Liver (tissue), 9 donors: ENCODE results near the gene MTMR12. TPM values are rescaled to one million over a fixed set of nuclear protein-coding genes. Genes with fewer than 3 reads are reported as not detected.

ENCODE experiments used
- DNase-seq: peaks from one replicate; pipeline ENCODE4 v3.0.0-alpha.2; 2017; ENCODE audit warnings: low spot score
- H3K27ac ChIP-seq, 2 donors: one replicate each; pipeline ENCODE4 v1.7.0; 2013; ENCODE audit warnings: inconsistent platforms in 2 of 2, low read length in 2 of 2, control low read depth in 1 of 2, low read depth in 1 of 2, mild to moderate bottlenecking in 1 of 2
- H3K27me3 ChIP-seq, 4 donors: one replicate each; pipeline versions ENCODE4 v1.6.1 to v1.7.0; 2013; ENCODE audit warnings: low read length in 3 of 4, inconsistent platforms in 1 of 4, mild to moderate bottlenecking in 1 of 4, moderate library complexity in 1 of 4; ENCODE audit not compliant: control insufficient read depth in 4 of 4, insufficient read depth in 4 of 4
- H3K36me3 ChIP-seq, 4 donors: one replicate each; pipeline versions ENCODE4 v1.6.1 to v1.7.0; 2013; ENCODE audit warnings: low read length in 3 of 4, mild to moderate bottlenecking in 3 of 4, low read depth in 1 of 4, moderate library complexity in 1 of 4; ENCODE audit not compliant: control insufficient read depth in 4 of 4, insufficient read depth in 3 of 4
- H3K4me1 ChIP-seq, 4 donors: one replicate each; pipeline versions ENCODE4 v1.6.1 to v1.7.0; 2013; ENCODE audit warnings: low read length in 3 of 4, mild to moderate bottlenecking in 3 of 4, moderate library complexity in 1 of 4; ENCODE audit not compliant: control insufficient read depth in 4 of 4, insufficient read depth in 4 of 4
- H3K4me3 ChIP-seq, 3 donors: one replicate each; pipeline versions ENCODE4 v1.6.1 to v1.7.0; 2013; ENCODE audit warnings: low read length in 3 of 3, control low read depth in 1 of 3, low read depth in 1 of 3, mild to moderate bottlenecking in 1 of 3
- H3K9ac ChIP-seq, 2 donors: one replicate each; pipeline ENCODE4 v1.7.0; 2013; ENCODE audit warnings: low read length in 2 of 2, mild to moderate bottlenecking in 2 of 2, moderate library complexity in 2 of 2, control low read depth in 1 of 2, low read depth in 1 of 2
- H3K9me3 ChIP-seq, 4 donors: one replicate each; pipeline versions ENCODE4 v1.6.1 to v1.7.0; 2013; ENCODE audit warnings: low read length in 3 of 4; ENCODE audit not compliant: control insufficient read depth in 4 of 4
- EGR1 ChIP-seq, 2 donors: IDR thresholded peaks; 2 replicates each; pipeline ENCODE4 v1.6.1; 2016 to 2018; ENCODE audit warnings: antibody characterized with exemption in 2 of 2, low read depth in 2 of 2
- FOXA1 ChIP-seq: IDR thresholded peaks from 2 replicates; pipeline ENCODE4 v1.6.1; 2016; ENCODE audit warnings: antibody characterized with exemption
- FOXA2 ChIP-seq: IDR thresholded peaks from 2 replicates; pipeline ENCODE4 v1.6.1; 2016; ENCODE audit warnings: antibody characterized with exemption
- GABPA ChIP-seq, 2 donors: IDR thresholded peaks in 1 of 2; conservative IDR thresholded peaks in 1 of 2; 2 replicates each; pipeline ENCODE4 v1.6.1; 2016; ENCODE audit warnings: antibody characterized with exemption in 2 of 2, mild to moderate bottlenecking in 1 of 2, moderate library complexity in 1 of 2
- HNF4A ChIP-seq, 2 donors: conservative IDR thresholded peaks; 2 replicates each; pipeline ENCODE4 v1.6.1; 2016; ENCODE audit warnings: antibody characterized with exemption in 2 of 2, mild to moderate bottlenecking in 2 of 2
- HNF4G ChIP-seq: IDR thresholded peaks from 2 replicates; pipeline ENCODE4 v1.6.1; 2016; ENCODE audit warnings: antibody characterized with exemption
- JUND ChIP-seq, 2 donors: IDR thresholded peaks; 2 replicates each; pipeline ENCODE4 v1.6.1; 2016; ENCODE audit warnings: antibody characterized with exemption in 2 of 2
- NR2F2 ChIP-seq: IDR thresholded peaks from 2 replicates; pipeline ENCODE4 v1.6.1; 2016; ENCODE audit warnings: antibody characterized with exemption
- RAD21 ChIP-seq, 2 donors: IDR thresholded peaks; 2 replicates each; pipeline ENCODE4 v1.6.1; 2016; ENCODE audit warnings: antibody characterized with exemption in 2 of 2, mild to moderate bottlenecking in 2 of 2
- RXRA ChIP-seq, 2 donors: IDR thresholded peaks; 2 replicates each; pipeline ENCODE4 v1.6.1; 2017 to 2018; ENCODE audit warnings: antibody characterized with exemption in 2 of 2, mild to moderate bottlenecking in 1 of 2
- SP1 ChIP-seq: IDR thresholded peaks from 2 replicates; pipeline ENCODE4 v1.6.1; 2018; ENCODE audit warnings: antibody characterized with exemption, mild to moderate bottlenecking
- TAF1 ChIP-seq: conservative IDR thresholded peaks from 2 replicates; pipeline ENCODE4 v1.6.1; 2016; ENCODE audit warnings: antibody characterized with exemption, mild to moderate bottlenecking
- YY1 ChIP-seq: IDR thresholded peaks from 2 replicates; pipeline ENCODE4 v1.6.1; 2016; ENCODE audit warnings: antibody characterized with exemption, mild to moderate bottlenecking
- WGBS: extraction: QIAGEN DNeasy Blood & Tissue Kit; methylation state at CpG from one replicate; pipeline ENCODE4 v1.1.7; 2013; 5-methylcytosine and 5-hydroxymethylcytosine counted together
- polyA plus RNA-seq, 2 donors: library from polyadenylated mRNA; stranded (reverse) in 1 of 2; unstranded in 1 of 2; fragments of 200-250 nt in 1 of 2; fragments of >200 nt in 1 of 2; fragmentation: Nextera tagmentation in 1 of 2; extraction: Ambion mirVana in 1 of 2; gene quantifications; one replicate each; pipeline versions ENCODE4 v1.2.1 to v1.2.3, GENCODE V29; 2013 to 2015
- total RNA-seq, 2 donors: library from RNA; depleted of rRNA; stranded (reverse); fragments of >200 nt; gene quantifications; one replicate each; pipeline ENCODE4 v1.2.3, GENCODE V29; 2014
- TF ChIP-seq, protein P1 (sequence below): IDR thresholded peaks from 2 replicates; pipeline ENCODE4 v1.6.1; 2016; ENCODE audit warnings: antibody characterized with exemption
- TF ChIP-seq, protein P2 (sequence below): IDR thresholded peaks from 2 replicates; pipeline ENCODE4 v1.6.1; 2016; ENCODE audit warnings: antibody characterized with exemption
- TF ChIP-seq, protein P3 (sequence below): IDR thresholded peaks from 2 replicates; pipeline ENCODE4 v1.6.1; 2016; ENCODE audit warnings: antibody characterized with exemption, mild to moderate bottlenecking
- TF ChIP-seq, protein P4 (sequence below): fragments of 150-350 bp; IDR thresholded peaks from 2 replicates; pipeline ENCODE4 v1.5.1; 2017; ENCODE audit warnings: improper control_type of control experiment, low read depth, low read length; ENCODE audit not compliant: missing input control
- TF ChIP-seq, protein P5 (sequence below): IDR thresholded peaks from 2 replicates; pipeline ENCODE4 v1.6.1; 2016; ENCODE audit warnings: antibody characterized with exemption
- donor health status: healthy.
- donor health status: healthy.
- donor health status: healthy.
- donor health status: healthy.
- donor health status: healthy.

Gene MTMR12
- total and polyA plus RNA-seq, 4 donors = 4.4 to 28.7 (median 15.8) TPM

DNA sequence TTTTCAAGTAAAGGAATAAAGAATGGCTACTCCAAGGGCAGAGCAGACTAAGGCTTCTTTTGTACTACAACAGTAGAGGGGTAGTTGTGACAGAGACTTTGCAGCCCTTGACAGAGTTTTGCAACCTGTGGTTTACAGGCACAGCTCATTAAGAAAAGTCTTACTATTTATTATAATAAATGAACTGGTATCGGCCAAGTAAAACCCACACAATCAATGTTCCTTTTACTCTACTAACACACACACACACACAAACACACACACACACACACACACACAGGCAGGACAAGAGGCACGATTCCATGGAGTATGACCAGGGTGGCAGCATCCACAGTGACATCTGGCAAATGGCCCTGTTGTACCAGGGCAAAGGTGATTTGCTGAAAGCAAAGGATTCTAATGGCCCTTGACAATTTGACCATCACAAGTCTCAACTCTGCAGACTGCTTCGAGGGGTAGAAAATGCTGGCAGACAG, 79.5 kb downstream of the MTMR12 start:
- Histone ChIP-seq H3K36me3 (peaks cover 2 to 11% (median 3%) of the 10 kb centered on the region in 4 donors), H3K27ac (peak overlapping the region; percentile 84 to 87), H3K4me3 (no peak overlapping the region), H3K9ac (peak overlapping the region in 1 of 2 donors; percentile 41), H3K9me3 (no peaks in the 10 kb centered on the region), H3K4me1 (peaks cover 7 to 42% (median 35%) of the 10 kb centered on the region in 4 donors), H3K27me3 (no peaks in the 10 kb centered on the region)
- DNase-seq = no peak
- TF ChIP-seq, protein P1, sequence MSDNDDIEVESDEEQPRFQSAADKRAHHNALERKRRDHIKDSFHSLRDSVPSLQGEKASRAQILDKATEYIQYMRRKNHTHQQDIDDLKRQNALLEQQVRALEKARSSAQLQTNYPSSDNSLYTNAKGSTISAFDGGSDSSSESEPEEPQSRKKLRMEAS = no peak
- no peak for TF ChIP-seq SP1
- peak in 1 of 2 donors; percentile 80 for TF ChIP-seq RXRA (IDR thresholded peaks at IDR 0.05)
- peak; percentile 79 to 80 for TF ChIP-seq HNF4A (conservative IDR thresholded peaks at IDR 0.05)
- TF ChIP-seq YY1 = peak; percentile 79
- TF ChIP-seq GABPA (IDR thresholded peaks at IDR 0.05 in 1 of 2, conservative IDR thresholded peaks at IDR 0.05 in 1 of 2) = peak in 1 of 2 donors; percentile 43
- TF ChIP-seq, protein P2, sequence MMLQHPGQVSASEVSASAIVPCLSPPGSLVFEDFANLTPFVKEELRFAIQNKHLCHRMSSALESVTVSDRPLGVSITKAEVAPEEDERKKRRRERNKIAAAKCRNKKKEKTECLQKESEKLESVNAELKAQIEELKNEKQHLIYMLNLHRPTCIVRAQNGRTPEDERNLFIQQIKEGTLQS = no peak
- peak in 1 of 2 donors; percentile 34 for TF ChIP-seq JUND (IDR thresholded peaks at IDR 0.05)
- TF ChIP-seq, protein P3, sequence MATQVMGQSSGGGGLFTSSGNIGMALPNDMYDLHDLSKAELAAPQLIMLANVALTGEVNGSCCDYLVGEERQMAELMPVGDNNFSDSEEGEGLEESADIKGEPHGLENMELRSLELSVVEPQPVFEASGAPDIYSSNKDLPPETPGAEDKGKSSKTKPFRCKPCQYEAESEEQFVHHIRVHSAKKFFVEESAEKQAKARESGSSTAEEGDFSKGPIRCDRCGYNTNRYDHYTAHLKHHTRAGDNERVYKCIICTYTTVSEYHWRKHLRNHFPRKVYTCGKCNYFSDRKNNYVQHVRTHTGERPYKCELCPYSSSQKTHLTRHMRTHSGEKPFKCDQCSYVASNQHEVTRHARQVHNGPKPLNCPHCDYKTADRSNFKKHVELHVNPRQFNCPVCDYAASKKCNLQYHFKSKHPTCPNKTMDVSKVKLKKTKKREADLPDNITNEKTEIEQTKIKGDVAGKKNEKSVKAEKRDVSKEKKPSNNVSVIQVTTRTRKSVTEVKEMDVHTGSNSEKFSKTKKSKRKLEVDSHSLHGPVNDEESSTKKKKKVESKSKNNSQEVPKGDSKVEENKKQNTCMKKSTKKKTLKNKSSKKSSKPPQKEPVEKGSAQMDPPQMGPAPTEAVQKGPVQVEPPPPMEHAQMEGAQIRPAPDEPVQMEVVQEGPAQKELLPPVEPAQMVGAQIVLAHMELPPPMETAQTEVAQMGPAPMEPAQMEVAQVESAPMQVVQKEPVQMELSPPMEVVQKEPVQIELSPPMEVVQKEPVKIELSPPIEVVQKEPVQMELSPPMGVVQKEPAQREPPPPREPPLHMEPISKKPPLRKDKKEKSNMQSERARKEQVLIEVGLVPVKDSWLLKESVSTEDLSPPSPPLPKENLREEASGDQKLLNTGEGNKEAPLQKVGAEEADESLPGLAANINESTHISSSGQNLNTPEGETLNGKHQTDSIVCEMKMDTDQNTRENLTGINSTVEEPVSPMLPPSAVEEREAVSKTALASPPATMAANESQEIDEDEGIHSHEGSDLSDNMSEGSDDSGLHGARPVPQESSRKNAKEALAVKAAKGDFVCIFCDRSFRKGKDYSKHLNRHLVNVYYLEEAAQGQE = no peak
- TF ChIP-seq, protein P4, sequence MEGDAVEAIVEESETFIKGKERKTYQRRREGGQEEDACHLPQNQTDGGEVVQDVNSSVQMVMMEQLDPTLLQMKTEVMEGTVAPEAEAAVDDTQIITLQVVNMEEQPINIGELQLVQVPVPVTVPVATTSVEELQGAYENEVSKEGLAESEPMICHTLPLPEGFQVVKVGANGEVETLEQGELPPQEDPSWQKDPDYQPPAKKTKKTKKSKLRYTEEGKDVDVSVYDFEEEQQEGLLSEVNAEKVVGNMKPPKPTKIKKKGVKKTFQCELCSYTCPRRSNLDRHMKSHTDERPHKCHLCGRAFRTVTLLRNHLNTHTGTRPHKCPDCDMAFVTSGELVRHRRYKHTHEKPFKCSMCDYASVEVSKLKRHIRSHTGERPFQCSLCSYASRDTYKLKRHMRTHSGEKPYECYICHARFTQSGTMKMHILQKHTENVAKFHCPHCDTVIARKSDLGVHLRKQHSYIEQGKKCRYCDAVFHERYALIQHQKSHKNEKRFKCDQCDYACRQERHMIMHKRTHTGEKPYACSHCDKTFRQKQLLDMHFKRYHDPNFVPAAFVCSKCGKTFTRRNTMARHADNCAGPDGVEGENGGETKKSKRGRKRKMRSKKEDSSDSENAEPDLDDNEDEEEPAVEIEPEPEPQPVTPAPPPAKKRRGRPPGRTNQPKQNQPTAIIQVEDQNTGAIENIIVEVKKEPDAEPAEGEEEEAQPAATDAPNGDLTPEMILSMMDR = no peak
- TF ChIP-seq NR2F2 = no peak
- TF ChIP-seq TAF1 = no peak
- TF ChIP-seq EGR1 (IDR thresholded peaks at IDR 0.05; ENCODE audit: low read depth in 2 of 2) = no peak
- TF ChIP-seq FOXA2 = peak; percentile 50
- no peak for TF ChIP-seq FOXA1
- TF ChIP-seq, protein P5, sequence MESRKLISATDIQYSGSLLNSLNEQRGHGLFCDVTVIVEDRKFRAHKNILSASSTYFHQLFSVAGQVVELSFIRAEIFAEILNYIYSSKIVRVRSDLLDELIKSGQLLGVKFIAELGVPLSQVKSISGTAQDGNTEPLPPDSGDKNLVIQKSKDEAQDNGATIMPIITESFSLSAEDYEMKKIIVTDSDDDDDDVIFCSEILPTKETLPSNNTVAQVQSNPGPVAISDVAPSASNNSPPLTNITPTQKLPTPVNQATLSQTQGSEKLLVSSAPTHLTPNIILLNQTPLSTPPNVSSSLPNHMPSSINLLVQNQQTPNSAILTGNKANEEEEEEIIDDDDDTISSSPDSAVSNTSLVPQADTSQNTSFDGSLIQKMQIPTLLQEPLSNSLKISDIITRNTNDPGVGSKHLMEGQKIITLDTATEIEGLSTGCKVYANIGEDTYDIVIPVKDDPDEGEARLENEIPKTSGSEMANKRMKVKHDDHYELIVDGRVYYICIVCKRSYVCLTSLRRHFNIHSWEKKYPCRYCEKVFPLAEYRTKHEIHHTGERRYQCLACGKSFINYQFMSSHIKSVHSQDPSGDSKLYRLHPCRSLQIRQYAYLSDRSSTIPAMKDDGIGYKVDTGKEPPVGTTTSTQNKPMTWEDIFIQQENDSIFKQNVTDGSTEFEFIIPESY = no peak
- TF ChIP-seq HNF4G = peak; percentile 49
- TF ChIP-seq RAD21 (IDR thresholded peaks at IDR 0.05) = no peak
- WGBS = 20% methylated on average over 3 of the region's 3 CpGs
